ENCODE data around the gene SV2C. TPM values are rescaled to one million over a fixed set of nuclear protein-coding genes. Genes with fewer than 3 reads are reported as not detected.

The SV2C gene
- total RNA-seq, 1 donor from 2014 or later = 0.33 TPM

DNA sequence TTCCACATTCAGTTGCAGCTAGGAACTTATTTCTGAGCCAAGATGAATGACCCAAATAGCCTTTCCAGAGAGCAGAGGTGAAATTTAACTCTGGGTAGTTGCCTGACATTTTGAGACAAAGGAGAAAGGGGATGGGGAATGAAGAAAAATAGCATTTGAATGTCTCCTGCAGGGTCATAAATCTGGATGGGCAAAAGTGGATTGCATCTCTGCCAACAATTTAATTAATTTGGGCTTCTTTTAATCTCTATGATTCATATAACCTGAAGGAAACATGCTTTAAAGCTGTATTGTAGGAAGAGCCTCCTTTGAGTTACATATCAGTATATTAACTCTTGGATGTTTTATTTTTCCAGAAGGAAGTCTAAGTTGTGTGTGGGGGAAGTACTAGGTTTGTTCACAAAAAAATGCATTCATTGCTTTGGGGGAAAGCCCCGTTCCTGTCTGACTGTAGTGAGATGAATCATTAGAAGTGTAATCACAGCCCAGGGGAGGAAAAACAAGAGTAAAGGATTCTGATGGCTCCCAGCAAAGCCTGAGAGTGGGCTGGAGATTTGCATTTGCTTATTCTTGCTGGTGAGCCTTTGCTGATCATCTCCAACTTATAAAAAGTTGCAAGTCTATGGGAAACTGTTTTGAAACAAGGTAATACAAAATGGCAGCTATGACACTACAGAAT is 186.9 kb downstream of the SV2C start:
- Mint-ChIP-seq H3K27me3 (ENCODE audit: low read depth) (no peaks in the 10 kb centered on the region), H3K36me3 (ENCODE audit: low read depth) (no peaks in the 10 kb centered on the region), H3K4me1 (peaks cover 29% of the 10 kb centered on the region), H3K4me3 (no peak overlapping the region), H3K27ac (ENCODE audit: unreplicated experiment) (no peak overlapping the region), H3K9me3 (no peaks in the 10 kb centered on the region)
- DNase-seq (ENCODE audit: low read depth, low spot score) = no peak
- TF ChIP-seq, protein P1, sequence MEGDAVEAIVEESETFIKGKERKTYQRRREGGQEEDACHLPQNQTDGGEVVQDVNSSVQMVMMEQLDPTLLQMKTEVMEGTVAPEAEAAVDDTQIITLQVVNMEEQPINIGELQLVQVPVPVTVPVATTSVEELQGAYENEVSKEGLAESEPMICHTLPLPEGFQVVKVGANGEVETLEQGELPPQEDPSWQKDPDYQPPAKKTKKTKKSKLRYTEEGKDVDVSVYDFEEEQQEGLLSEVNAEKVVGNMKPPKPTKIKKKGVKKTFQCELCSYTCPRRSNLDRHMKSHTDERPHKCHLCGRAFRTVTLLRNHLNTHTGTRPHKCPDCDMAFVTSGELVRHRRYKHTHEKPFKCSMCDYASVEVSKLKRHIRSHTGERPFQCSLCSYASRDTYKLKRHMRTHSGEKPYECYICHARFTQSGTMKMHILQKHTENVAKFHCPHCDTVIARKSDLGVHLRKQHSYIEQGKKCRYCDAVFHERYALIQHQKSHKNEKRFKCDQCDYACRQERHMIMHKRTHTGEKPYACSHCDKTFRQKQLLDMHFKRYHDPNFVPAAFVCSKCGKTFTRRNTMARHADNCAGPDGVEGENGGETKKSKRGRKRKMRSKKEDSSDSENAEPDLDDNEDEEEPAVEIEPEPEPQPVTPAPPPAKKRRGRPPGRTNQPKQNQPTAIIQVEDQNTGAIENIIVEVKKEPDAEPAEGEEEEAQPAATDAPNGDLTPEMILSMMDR (conservative IDR thresholded peaks at IDR 0.05) = no peak

DNA sequence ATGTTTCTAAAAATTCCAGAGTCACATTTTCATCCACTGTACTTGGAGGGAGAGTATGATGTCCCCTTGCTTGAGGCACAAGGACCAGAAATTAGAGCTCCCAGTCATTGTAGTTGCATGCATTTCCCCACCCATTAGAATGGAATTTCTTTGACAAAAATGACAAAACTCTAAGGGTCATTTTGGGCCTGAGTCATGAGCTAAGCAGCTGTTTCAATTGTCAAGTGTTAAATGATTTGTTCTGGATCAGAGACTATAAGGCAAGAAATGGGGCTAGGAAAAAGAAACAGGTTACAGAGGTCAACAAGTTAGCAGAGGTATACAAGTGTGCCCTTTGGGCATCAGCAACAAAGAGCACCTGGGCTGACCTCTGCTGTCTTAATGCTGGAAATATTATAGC is 188.7 kb downstream of the SV2C start:
- TF ChIP-seq, protein P1 (conservative IDR thresholded peaks at IDR 0.05) = no peak
- Mint-ChIP-seq H3K9me3 (no peaks in the 10 kb centered on the region), H3K4me3 (no peak overlapping the region), H3K36me3 (ENCODE audit: low read depth) (no peaks in the 10 kb centered on the region), H3K4me1 (peaks cover 29% of the 10 kb centered on the region), H3K27ac (ENCODE audit: unreplicated experiment) (no peak overlapping the region), H3K27me3 (ENCODE audit: low read depth) (no peaks in the 10 kb centered on the region)
- no peak for DNase-seq (ENCODE audit: low read depth, low spot score)

GRCh38 chr5:76273206-76273885 is 190.2 kb downstream of the SV2C start:
- H3K9me3 Mint-ChIP-seq = no peaks in the 10 kb centered on the region
- peaks cover 29% of the 10 kb centered on the region for H3K4me1 Mint-ChIP-seq
- H3K36me3 Mint-ChIP-seq (ENCODE audit: low read depth) = no peaks in the 10 kb centered on the region
- no peak overlapping the region for H3K4me3 Mint-ChIP-seq
- H3K27ac Mint-ChIP-seq (ENCODE audit: unreplicated experiment) = no peak overlapping the region
- TF ChIP-seq, protein P1 (conservative IDR thresholded peaks at IDR 0.05) = no peak
- no peaks in the 10 kb centered on the region for H3K27me3 Mint-ChIP-seq (ENCODE audit: low read depth)
- no peak for DNase-seq (ENCODE audit: low read depth, low spot score)

DNA sequence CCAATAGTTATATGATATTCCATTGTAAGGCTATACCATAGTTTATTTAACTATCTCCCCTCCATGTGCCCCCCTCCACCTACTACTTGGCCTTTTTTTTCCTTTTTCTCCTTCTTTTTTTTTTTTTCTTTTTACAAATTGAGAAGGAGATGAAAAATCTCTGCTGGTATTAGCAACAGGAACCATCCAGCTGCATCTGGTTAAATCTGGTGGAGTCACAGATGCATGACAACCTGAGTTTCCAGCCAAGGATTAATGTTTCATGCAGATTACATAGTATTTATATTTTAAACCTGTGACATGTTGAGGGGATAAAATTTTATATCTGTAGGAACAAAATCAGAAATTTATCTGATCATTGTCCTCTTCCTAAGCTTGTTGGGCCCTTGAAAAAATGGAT is 191.4 kb downstream of the SV2C start:
- H3K9me3 Mint-ChIP-seq = no peaks in the 10 kb centered on the region
- TF ChIP-seq, protein P1 (conservative IDR thresholded peaks at IDR 0.05) = no peak

GRCh38 chr5:76277736-76278135 is 194.6 kb downstream of the SV2C start:
- Mint-ChIP-seq H3K27me3 (ENCODE audit: low read depth) (no peaks in the 10 kb centered on the region), H3K9me3 (no peaks in the 10 kb centered on the region), H3K27ac (ENCODE audit: unreplicated experiment) (no peak overlapping the region), H3K36me3 (ENCODE audit: low read depth) (no peaks in the 10 kb centered on the region), H3K4me1 (peaks cover 11% of the 10 kb centered on the region), H3K4me3 (no peak overlapping the region)
- no peak for DNase-seq (ENCODE audit: low read depth, low spot score)
- TF ChIP-seq, protein P1 (conservative IDR thresholded peaks at IDR 0.05) = no peak

More for the DNA sequence above, 191.4 kb downstream of the SV2C start:
- Mint-ChIP-seq H3K4me1 (peaks cover 29% of the 10 kb centered on the region), H3K36me3 (ENCODE audit: low read depth) (no peaks in the 10 kb centered on the region), H3K27ac (ENCODE audit: unreplicated experiment) (no peak overlapping the region), H3K27me3 (ENCODE audit: low read depth) (no peaks in the 10 kb centered on the region), H3K4me3 (no peak overlapping the region)
- DNase-seq (ENCODE audit: low read depth, low spot score) = no peak
